Measurements from ENCODE around the gene ENKUR. TPM values are rescaled to one million over a fixed set of nuclear protein-coding genes. Genes with fewer than 3 reads are reported as not detected.
"Not testable (repeated sequence)": the region's sequence is repeated elsewhere in the genome, so short reads cannot be mapped to it uniquely, and the experiment has no call there.

The ENKUR gene
- total and polyA plus RNA-seq, 8 donors: 0.40 to 0.47 TPM; not detected in 6

DNA sequence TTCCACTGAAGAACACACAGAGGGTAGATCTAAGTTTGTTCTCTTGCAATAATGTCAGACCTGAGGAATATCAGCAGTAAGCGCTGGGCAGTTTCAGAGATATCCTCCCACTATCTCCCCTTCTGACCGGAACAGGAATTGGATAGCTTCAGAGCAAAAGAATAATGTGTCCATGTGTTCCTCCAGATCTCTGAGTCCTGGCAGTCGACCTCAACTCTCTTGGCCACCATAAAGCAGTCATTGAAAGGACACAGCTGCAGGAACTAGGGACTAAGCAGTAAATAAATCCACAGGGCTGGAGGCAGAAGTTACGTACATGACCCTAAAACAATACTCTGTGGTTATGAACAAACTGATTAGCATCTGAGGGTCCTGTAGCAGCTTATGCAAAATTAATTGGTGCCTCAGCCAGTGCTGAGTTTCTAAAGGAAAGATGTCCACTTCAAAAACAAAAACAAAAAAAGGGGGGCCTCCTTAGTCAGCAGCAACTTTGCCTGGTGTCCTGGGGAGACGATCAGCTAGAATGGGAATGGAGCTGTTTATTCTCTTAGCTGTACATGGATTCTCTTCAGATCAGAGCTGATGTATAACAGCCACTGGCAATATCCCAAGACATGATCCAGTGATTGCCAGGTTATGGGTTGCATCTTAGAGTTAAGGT is 57.1 kb downstream of the ENKUR start:
- no peaks in the 10 kb centered on the region for H3K9me3 ChIP-seq
- TF ChIP-seq CTCF (IDR thresholded peaks at IDR 0.05): no peak
- H3K36me3 ChIP-seq: no peaks in the 10 kb centered on the region
- FAIRE-seq: no peak
- peaks cover 0 to 12% (median 5%) of the 10 kb centered on the region in 3 donors for H3K4me1 ChIP-seq
- H3K27me3 ChIP-seq: no peaks in the 10 kb centered on the region
- 71 to 73% methylated on average over 5 of the region's 5 CpGs for WGBS, 2 donors
- no peak overlapping the region for H3K4me3 ChIP-seq
- intact Hi-C loops (cut with DNase I): no loop called here
- peak overlapping the region in 2 of 4 donors; percentile 11 to 12 for H3K27ac ChIP-seq
- no peak for DNase-seq
- ATAC-seq: peak in 3 of 4 donors; percentile 20 to 48 (median 45)

GRCh38 chr10:24958091-24958720 is 57.8 kb downstream of the ENKUR start:
- intact Hi-C loops (cut with DNase I): no loop called here
- DNase-seq: no peak

DNA sequence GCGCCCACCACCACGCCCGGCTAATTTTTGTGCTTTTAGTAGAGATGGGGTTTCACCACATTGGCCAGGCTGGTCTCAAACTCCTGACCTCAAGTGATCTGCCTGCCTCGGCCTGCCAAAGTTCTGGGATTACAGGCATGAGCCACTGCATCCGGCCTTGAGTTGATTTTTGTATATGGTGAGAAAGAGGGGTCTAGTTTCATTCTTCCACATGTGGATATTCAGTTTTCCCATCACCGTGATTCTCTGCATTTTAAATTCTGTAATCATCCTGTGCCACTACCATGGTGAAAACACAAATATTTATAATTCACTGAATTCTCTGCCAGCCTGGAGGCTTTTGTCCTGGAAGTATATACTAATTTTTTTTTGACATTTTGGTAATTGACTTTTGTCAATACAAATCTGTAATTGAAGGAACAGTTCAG is 58.3 kb downstream of the ENKUR start:
- not testable (repeated sequence) for DNase-seq

More at GRCh38 chr10:24958091-24958720, 57.8 kb downstream of the ENKUR start:
- no peak for TF ChIP-seq CTCF (IDR thresholded peaks at IDR 0.05)
- peak; percentile 20 for FAIRE-seq
- no peaks in the 10 kb centered on the region for H3K9me3 ChIP-seq
- peaks cover 0 to 11% (median 2%) of the 10 kb centered on the region in 3 donors for H3K4me1 ChIP-seq
- H3K27ac ChIP-seq: peak overlapping the region in 2 of 4 donors; percentile 11 to 12
- no peaks in the 10 kb centered on the region for H3K36me3 ChIP-seq
- ATAC-seq: peak in 3 of 4 donors; percentile 15 to 62 (median 41)
- no peaks in the 10 kb centered on the region for H3K27me3 ChIP-seq
- no peak overlapping the region for H3K4me3 ChIP-seq
- 73 to 88% methylated on average over 4 of the region's 4 CpGs for WGBS, 2 donors

DNA sequence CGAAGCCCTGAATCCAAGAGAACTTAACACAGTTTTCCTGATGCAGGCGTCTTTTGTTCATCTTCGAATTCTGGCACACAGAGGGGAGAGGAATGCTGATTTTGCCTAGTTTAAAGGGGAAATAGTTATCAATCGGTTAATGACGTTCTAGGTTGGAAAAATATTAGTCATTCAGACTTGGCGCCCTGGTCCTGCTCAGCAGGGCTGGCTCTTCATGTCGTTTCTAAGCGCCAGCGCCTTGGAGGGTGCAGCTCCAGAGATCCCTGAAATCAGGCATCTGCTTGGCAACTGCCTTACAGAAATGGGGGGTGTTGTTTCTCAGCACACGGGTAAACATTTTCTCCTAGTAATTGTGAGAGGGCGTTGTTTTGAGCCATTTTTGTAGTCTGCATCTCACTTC is 62.3 kb downstream of the ENKUR start:
- TF ChIP-seq CTCF (IDR thresholded peaks at IDR 0.05): no peak
- intact Hi-C loops (cut with DNase I): no loop called here
- DNase-seq (no peak), FAIRE-seq (no peak), ATAC-seq (no peak)
- no peak overlapping the region for H3K27ac ChIP-seq
- peaks cover 0 to 4% (median 0%) of the 10 kb centered on the region in 3 donors for H3K4me1 ChIP-seq
- WGBS, 2 donors: 83 to 86% methylated on average over 11 of the region's 11 CpGs
- no peaks in the 10 kb centered on the region for H3K27me3 ChIP-seq
- H3K9me3 ChIP-seq: no peaks in the 10 kb centered on the region
- no peak overlapping the region for H3K4me3 ChIP-seq
- H3K36me3 ChIP-seq: no peaks in the 10 kb centered on the region

More for the DNA sequence above, 58.3 kb downstream of the ENKUR start:
- H3K4me1 ChIP-seq; H3K36me3 ChIP-seq; intact Hi-C loops (cut with DNase I); H3K27me3 ChIP-seq; FAIRE-seq; ATAC-seq; H3K9me3 ChIP-seq; H3K27ac ChIP-seq; H3K4me3 ChIP-seq: not testable (repeated sequence)
- WGBS, 2 donors: 91 to 94% methylated on average over 6 of the region's 6 CpGs

GRCh38 chr10:24952707-24953645 is 63.0 kb downstream of the ENKUR start:
- peaks cover 0 to 4% (median 0%) of the 10 kb centered on the region in 3 donors for H3K4me1 ChIP-seq
- intact Hi-C loops (cut with DNase I): no loop called here
- no peaks in the 10 kb centered on the region for H3K27me3 ChIP-seq
- H3K4me3 ChIP-seq: peak overlapping the region; percentile 34 to 63 (median 58)
- DNase-seq: peak in 5 of 6 donors; percentile 24 to 82 (median 44)
- peak in 2 of 4 donors; percentile 16 for TF ChIP-seq CTCF (IDR thresholded peaks at IDR 0.05)
- H3K36me3 ChIP-seq: no peaks in the 10 kb centered on the region
- FAIRE-seq: no peak
- 5 to 6% methylated on average over 38 to 53 of the region's 53 CpGs for WGBS, 2 donors
- no peaks in the 10 kb centered on the region for H3K9me3 ChIP-seq
- ATAC-seq: peak; percentile 74 to 82 (median 76)
- H3K27ac ChIP-seq: peak overlapping the region; percentile 22 to 58 (median 32)
